ENCODE results near the gene LMF1.

DNA sequence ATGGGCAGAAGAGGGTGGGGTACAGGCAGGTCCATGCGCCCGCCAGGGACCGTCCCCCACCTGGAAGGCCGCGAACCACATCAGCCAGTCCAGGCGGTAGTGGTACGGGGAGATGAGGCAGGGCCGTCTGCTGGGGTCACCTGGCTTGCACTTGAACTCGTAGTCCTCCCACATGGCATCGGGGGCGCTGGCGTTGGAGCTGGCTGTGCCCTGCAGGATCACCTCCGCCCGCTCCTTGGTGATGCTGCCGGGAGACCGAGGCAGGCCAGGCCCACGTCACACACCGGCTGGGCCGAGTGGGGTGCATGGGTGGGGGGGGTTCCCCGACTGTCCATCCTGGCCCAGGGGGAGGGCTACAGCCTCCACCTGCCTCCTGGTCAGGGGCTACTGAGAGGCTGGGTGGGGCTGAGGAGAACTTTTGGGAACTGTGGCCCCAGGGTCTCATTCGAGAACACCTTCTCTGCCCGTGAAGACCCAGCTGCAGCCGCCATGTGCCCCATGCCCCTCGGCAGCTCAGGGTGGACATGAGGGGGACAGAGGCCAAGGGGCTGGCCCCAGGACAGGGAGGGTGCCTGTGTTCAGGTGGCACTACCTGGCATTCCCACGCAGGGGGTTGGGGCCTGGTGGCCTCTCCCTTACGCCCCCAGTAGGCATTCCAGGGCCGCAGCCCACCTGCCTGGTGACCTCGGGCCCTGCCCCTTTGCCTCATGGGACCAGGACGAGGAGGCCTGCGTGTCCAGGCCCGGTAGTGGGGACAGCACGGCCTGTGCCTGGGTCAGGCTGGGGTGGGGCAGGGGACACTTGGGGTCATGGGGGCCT lies 100.8 kb downstream of the LMF1 start:
- TF ChIP-seq, protein P1, sequence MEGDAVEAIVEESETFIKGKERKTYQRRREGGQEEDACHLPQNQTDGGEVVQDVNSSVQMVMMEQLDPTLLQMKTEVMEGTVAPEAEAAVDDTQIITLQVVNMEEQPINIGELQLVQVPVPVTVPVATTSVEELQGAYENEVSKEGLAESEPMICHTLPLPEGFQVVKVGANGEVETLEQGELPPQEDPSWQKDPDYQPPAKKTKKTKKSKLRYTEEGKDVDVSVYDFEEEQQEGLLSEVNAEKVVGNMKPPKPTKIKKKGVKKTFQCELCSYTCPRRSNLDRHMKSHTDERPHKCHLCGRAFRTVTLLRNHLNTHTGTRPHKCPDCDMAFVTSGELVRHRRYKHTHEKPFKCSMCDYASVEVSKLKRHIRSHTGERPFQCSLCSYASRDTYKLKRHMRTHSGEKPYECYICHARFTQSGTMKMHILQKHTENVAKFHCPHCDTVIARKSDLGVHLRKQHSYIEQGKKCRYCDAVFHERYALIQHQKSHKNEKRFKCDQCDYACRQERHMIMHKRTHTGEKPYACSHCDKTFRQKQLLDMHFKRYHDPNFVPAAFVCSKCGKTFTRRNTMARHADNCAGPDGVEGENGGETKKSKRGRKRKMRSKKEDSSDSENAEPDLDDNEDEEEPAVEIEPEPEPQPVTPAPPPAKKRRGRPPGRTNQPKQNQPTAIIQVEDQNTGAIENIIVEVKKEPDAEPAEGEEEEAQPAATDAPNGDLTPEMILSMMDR (IDR thresholded peaks at IDR 0.05) = no peak
- no peak for TF ChIP-seq POLR2AphosphoS5 (IDR thresholded peaks at IDR 0.05)

Measured in prostate gland (tissue), 2 donors.